GM18511 (cell line): Measurements from ENCODE around the gene GAL3ST2.

ENCODE experiments used
- ATAC-seq: cut with Tn5 transposase; IDR thresholded peaks from one replicate; pipeline ENCODE4 v1.9.1; 2021; ENCODE audit warnings: mild to moderate bottlenecking, moderate library complexity; ENCODE audit not compliant: unreplicated experiment

GAL3ST2 gene

GRCh38 chr2:241842620-241843211, 66.1 kb downstream of the GAL3ST2 start:
- ATAC-seq: peak; percentile 54

GRCh38 chr2:241843321-241844065, 66.9 kb downstream of the GAL3ST2 start:
- ATAC-seq: peak; percentile 6

GRCh38 chr2:241844066-241844728, 67.6 kb downstream of the GAL3ST2 start:
- peak; percentile 83 for ATAC-seq

GRCh38 chr2:241844831-241845578, 68.4 kb downstream of the GAL3ST2 start:
- no peak for ATAC-seq

- no peak for ATAC-seq
Measured at GRCh38 chr2:241846406-241846805, 69.8 kb downstream of the GAL3ST2 start.

- ATAC-seq: no peak
Measured at GRCh38 chr2:241848761-241849615, 72.4 kb downstream of the GAL3ST2 start.

- ATAC-seq: no peak
Measured at GRCh38 chr2:241849616-241850543, 73.3 kb downstream of the GAL3ST2 start.

- no peak for ATAC-seq
Measured at GRCh38 chr2:241850544-241851324, 74.1 kb downstream of the GAL3ST2 start.

- no peak for ATAC-seq
Measured at GRCh38 chr2:241851325-241852115, 74.9 kb downstream of the GAL3ST2 start.

- ATAC-seq: no peak
Measured at GRCh38 chr2:241852116-241852980, 75.7 kb downstream of the GAL3ST2 start.

GRCh38 chr2:241852981-241853631, 76.5 kb downstream of the GAL3ST2 start:
- no peak for ATAC-seq
